Inflammatory macrophage treated with lipopolysaccharide for 4 hours (primary cell): ENCODE data around the gene CDK5.

Source experiments
- DNase-seq: peaks from one replicate; pipeline ENCODE4 v3.0.0-alpha.2; 2020

CDK5 gene

GRCh38 chr7:151057506-151057988 lies at the start of gene CDK5:
CDK5 (minus strand) TSS chr7:151057897; CDS start chr7:151057848, 49 bp downstream.
- DNase-seq: no peak

GRCh38 chr7:151104411-151105235 lies 46.9 kb upstream of the CDK5 start:
- no peak for DNase-seq

GRCh38 chr7:151103973-151104372 lies 46.3 kb upstream of the CDK5 start:
- DNase-seq: no peak

GRCh38 chr7:151102991-151103390 lies 45.3 kb upstream of the CDK5 start:
- DNase-seq: no peak

GRCh38 chr7:151101621-151102396 lies 44.1 kb upstream of the CDK5 start:
- no peak for DNase-seq

GRCh38 chr7:151100921-151101320 lies 43.2 kb upstream of the CDK5 start:
- no peak for DNase-seq

GRCh38 chr7:151099486-151100211 lies 42.0 kb upstream of the CDK5 start:
- no peak for DNase-seq

GRCh38 chr7:151095828-151096475 lies 38.3 kb upstream of the CDK5 start:
- no peak for DNase-seq

GRCh38 chr7:151095123-151095797 lies 37.6 kb upstream of the CDK5 start:
- no peak for DNase-seq

- no peak for DNase-seq
Observed at GRCh38 chr7:151094675-151095074, 37.0 kb upstream of the CDK5 start.

- DNase-seq: no peak
Observed at GRCh38 chr7:151093748-151094147, 36.1 kb upstream of the CDK5 start.

- DNase-seq: no peak
Observed at GRCh38 chr7:151091988-151092387, 34.3 kb upstream of the CDK5 start.

GRCh38 chr7:151091431-151091830 lies 33.7 kb upstream of the CDK5 start:
- DNase-seq: peak; percentile 82

- DNase-seq: no peak
Observed at GRCh38 chr7:151091003-151091402, 33.3 kb upstream of the CDK5 start.

- DNase-seq: no peak
Observed at GRCh38 chr7:151089893-151090730, 32.4 kb upstream of the CDK5 start.

- DNase-seq: peak; percentile 99
Observed at GRCh38 chr7:151088856-151089699, 31.4 kb upstream of the CDK5 start.

GRCh38 chr7:151088019-151088855 lies 30.5 kb upstream of the CDK5 start:
- DNase-seq: peak; percentile 63

- DNase-seq: peak; percentile 73
Observed at GRCh38 chr7:151087245-151088018, 29.7 kb upstream of the CDK5 start.
